Fibroblast of lung (primary cell): ENCODE results near the gene PICALM.

Source experiments
- CTCF ChIP-seq, 2 donors: IDR thresholded peaks in 1 of 2; conservative IDR thresholded peaks in 1 of 2; 1 replicate in 1 of 2; 2 replicates in 1 of 2; pipeline ENCODE4 v1.5.1; 2011 to 2012; ENCODE audit warnings: low read length in 2 of 2, control low read depth in 1 of 2, inconsistent platforms in 1 of 2, low read depth in 1 of 2, mild to moderate bottlenecking in 1 of 2
- EZH2 ChIP-seq: IDR thresholded peaks from 2 replicates; pipeline ENCODE4 v1.5.1; 2012; ENCODE audit warnings: low read length, control low read depth, mild to moderate bottlenecking; ENCODE audit errors: missing control alignments

- TF ChIP-seq EZH2 (no peak), CTCF (conservative IDR thresholded peaks at IDR 0.05 in 1 of 2, IDR thresholded peaks at IDR 0.05 in 1 of 2; ENCODE audit: low read depth in 1 of 2, low read length in 2 of 2) (no peak)
Measured at GRCh38 chr11:85922367-85922766, 146.5 kb downstream of the PICALM start.
